Epithelial cell of proximal tubule (primary cell): ENCODE measurements around the gene AXIN1. TPM values are rescaled to one million over a fixed set of nuclear protein-coding genes. Genes with fewer than 3 reads are reported as not detected.
A peak's percentile ranks its signal among the peaks of the same experiment; 100 is the strongest.

ENCODE experiments used
- DNase-seq: peaks from one replicate; pipeline ENCODE4 v3.0.0-alpha.2; 2011; ENCODE audit warnings: low read depth
- H3K4me3 ChIP-seq: 2 replicates; pipeline ENCODE4 v1.5.1; 2011; ENCODE audit warnings: low read depth, mild to moderate bottlenecking, low read length
- total RNA-seq: library from RNA; depleted of rRNA; stranded (reverse); fragments of >200 nt; gene quantifications from 2 replicates; pipeline ENCODE4 v1.2.3, GENCODE V29; 2015
- TF ChIP-seq, protein P1 (sequence below): conservative IDR thresholded peaks from 2 replicates; pipeline ENCODE4 v1.5.1; 2012; ENCODE audit warnings: low read depth, mild to moderate bottlenecking, low read length

Gene AXIN1
- total RNA-seq, 1 donor from 2014 or later, result 36.0 TPM

DNA sequence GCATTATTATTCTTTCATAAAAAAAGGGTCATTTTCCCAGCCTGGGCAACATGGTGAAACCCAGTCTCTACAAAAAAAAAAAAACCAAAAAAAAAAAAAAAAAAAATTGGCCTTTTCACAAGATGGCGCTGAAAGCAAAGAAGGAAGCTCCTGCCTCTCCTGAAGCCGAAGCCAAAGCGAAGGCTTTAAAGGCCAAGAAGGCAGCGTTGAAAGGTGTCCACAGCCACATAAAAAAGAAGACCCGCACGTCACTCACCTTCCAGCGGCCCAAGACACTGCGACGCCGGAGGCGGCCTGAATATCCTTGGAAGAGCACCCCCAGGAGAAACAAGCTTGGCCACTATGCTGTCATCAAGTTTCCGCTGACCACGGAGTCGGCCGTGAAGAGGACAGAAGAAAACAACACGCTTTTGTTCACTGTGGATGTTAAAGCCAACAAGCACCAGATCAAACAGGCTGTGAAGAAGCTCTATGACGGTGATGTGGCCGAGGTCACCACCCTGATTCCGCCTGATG lies 34.2 kb upstream of the AXIN1 start:
- TF ChIP-seq, protein P1, sequence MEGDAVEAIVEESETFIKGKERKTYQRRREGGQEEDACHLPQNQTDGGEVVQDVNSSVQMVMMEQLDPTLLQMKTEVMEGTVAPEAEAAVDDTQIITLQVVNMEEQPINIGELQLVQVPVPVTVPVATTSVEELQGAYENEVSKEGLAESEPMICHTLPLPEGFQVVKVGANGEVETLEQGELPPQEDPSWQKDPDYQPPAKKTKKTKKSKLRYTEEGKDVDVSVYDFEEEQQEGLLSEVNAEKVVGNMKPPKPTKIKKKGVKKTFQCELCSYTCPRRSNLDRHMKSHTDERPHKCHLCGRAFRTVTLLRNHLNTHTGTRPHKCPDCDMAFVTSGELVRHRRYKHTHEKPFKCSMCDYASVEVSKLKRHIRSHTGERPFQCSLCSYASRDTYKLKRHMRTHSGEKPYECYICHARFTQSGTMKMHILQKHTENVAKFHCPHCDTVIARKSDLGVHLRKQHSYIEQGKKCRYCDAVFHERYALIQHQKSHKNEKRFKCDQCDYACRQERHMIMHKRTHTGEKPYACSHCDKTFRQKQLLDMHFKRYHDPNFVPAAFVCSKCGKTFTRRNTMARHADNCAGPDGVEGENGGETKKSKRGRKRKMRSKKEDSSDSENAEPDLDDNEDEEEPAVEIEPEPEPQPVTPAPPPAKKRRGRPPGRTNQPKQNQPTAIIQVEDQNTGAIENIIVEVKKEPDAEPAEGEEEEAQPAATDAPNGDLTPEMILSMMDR, result peak; percentile 19
- no peak for DNase-seq
- H3K4me3 ChIP-seq, result no peak overlapping the region

DNA sequence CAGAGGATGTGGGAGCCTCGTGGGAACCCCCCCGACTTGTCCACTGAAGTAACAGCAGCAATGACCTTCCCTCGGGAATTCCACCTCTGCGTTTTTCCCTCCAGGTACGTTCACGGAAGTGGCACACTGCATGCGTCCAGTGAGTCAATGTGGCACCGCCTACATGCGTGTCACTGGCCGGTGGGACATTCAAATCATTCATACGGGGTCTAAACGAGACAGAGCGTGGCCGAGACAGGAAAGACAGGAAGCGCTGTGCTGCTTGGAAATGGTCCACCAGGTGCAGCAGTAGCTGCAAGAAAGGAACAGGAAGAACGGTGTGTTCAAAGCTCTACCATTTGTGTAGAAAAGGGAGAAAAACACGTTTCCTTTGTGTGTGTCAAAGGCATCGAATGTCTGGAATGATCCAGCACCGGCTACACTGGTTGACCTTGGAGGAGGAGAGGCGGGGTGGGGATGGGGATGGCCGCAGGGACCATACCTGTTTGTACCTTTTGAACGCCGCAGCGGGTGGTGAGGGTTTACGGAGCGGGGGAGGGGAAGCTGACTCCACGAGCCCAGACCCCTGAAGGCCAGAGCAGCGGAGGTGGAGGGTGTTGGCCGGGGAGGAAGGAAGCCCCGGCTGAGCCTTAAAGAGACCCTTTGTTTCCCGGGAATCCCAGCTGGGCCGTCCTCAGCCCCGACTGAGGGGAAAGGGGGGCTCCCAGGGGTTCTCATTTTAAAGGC lies 31.0 kb upstream of the AXIN1 start:
- TF ChIP-seq, protein P1, result no peak
- peak overlapping the region; percentile 74 for H3K4me3 ChIP-seq
- no peak for DNase-seq

DNA sequence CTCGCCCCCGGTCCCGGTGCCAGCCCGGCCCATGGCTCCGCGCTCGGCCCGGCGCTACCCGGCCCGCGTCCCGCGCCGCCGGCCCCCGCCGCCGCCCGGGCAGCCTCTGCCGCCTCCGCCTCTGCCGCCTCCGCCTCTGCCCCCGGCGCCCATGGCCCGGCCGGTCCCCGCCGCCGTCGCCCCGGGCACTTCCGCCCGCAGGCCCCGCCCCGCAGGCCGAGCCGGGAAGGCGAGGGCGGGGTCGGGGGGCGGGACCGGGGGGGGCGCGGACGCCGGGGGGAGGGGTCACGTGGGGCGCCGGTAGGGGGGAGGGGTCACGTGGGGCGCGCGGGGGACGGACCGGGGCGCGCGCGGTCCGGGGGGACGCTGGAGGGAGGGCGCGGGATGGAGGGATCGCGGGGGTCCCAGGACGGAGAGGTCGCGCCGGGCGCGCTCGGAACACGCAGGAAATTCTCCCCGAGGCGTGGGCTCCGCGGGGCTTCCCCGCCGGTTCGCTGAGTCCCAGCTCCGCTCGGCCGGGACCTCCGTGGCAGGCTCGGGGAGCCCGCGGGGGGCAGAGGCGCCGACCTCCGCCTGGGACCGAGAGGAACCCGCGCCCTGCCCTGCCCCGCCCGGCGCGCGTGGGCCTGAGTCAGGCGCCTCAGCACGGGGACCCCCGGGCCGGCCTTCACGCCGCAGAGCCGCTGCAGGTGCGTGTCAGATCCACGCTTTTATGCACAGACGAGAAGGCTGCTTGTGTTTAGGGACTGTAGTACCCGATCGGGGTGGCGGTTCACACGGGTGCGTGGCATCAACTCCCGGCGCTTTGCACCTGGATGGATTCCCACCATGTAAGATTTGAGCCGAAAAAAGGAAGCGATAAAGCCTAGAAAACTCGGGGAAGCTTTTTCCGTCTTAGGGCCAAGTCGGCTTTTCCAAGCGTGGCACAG lies 29.5 kb upstream of the AXIN1 start, which contains the start of gene PGAP6:
PGAP6 (minus strand) TSS at position 190 of the 929 bp plus-strand sequence; CDS start at position 33, 157 bp downstream.
- no peak for DNase-seq
- peak within 1 kb of the TSS; percentile 94 for H3K4me3 ChIP-seq
- TF ChIP-seq, protein P1, result no peak

DNA sequence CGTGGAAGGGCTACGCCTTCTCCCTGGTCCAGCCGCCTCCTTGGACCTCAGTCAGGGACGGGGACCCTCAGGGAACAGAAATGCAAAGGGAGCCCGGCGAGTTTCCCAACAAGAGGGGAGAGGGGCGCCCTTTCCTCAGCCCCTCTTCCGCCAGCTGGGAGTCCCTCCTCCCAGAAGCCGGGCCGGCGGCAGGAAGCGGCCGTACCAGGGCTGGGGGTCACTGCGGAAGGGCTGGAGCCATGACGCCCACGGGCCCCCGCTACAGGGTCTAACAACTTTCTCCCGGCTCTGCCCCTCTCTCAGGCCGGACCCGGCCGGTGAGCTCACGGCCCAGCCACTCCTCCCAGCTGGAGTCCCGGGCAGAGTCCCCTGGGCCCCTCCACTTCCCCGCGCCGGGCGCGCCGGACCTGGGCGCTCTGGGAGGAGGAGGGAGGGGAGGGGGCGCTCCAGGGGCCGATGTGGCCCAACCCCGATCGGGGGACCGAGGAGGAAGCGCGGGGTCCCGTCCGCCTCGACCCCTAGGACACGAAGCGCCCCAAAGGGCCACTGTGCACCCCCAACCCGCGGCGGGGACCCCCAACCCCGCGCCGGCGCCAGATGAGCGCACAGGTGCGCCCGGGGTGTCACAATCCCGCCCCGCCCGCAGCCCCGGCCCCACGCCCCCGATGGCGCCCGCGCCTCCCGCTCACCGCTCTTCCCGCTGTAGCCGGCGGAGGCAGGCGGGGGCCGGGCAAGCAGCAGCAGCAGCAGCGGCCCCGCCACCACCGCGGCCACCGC lies 28.7 kb upstream of the AXIN1 start:
- no peak for DNase-seq
- TF ChIP-seq, protein P1, result no peak
- peak overlapping the region; percentile 94 for H3K4me3 ChIP-seq

DNA sequence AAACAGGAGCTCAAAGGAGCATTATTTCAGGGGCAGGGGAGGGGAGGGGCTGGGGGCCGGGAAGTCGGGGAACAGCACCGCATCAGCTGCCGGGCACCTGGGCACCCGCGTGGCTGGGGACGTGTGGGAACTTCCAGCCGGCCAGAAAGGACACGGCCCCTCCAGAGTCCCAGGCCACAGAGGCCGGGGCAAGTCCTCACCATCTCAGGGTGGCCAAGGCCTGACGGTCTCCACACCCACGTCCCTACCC lies 28.2 kb upstream of the AXIN1 start:
- TF ChIP-seq, protein P1, result no peak
- peak overlapping the region; percentile 94 for H3K4me3 ChIP-seq
- DNase-seq, result no peak

DNA sequence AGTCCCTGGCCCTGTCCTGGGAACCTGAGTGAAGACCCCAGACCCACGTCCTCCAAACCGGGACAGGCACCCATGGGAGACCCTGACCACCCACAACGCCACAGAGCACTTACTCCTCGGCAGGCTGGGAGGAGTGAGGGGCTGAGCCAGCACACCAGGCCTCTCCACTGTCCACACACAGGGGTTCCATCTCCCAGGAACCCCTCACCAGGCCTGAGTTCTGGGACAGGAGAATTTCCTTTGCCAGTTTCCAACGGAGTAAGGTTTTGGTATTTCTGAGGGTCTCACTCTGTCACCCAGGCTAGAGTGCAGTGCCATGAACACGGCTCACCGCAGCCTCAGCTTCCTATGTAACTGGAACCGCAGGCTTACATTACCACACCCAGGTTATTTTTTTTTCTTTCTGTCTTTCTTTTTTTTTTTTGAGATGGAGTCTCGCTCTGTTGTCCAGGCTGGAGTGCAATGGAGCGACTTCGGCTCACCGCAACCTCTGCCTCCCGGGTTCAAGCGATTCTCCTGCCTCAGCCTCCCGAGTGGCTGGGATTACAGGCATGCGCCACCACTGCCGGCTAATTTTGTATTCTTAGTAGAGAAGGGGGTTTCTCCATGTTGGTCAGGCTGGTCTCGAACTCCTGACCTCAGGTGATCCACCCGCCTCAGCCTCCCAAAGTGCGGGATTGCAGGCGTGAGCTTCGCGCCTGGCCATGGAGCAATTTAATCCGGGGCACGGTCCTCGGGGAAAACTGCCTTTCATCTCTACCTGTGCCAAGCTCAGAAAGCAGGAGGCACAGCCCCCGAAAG lies 27.6 kb upstream of the AXIN1 start:
- H3K4me3 ChIP-seq, result peak overlapping the region; percentile 94
- DNase-seq, result no peak
- TF ChIP-seq, protein P1, result no peak
